ENCODE measurements around the gene LPAR2.
"Not testable (repeated sequence)": the region's sequence is repeated elsewhere in the genome, so short reads cannot be mapped to it uniquely, and the experiment has no call there.

The LPAR2 gene
- total RNA-seq: 35.3 to 53.8 (median 50.5) reads per million in 3 donors

- peaks cover 22% of the 10 kb centered on the region for H3K4me1 ChIP-seq (ENCODE audit: control insufficient read depth, insufficient read depth, low read length, poor library complexity, severe bottlenecking)
- H3K9me3 ChIP-seq (ENCODE audit: control insufficient read depth, low read length): no peaks in the 10 kb centered on the region
- peak within 1 kb of the TSS; percentile 68 for H3K4me3 ChIP-seq (ENCODE audit: insufficient read depth, low read depth, low read length, poor library complexity, severe bottlenecking)
- H3K36me3 ChIP-seq (ENCODE audit: control insufficient read depth, insufficient read depth, low read length): peaks cover 23% of the 10 kb centered on the region
- H3K27ac ChIP-seq (ENCODE audit: insufficient read depth, low read length, poor library complexity, severe bottlenecking): peak within 1 kb of the TSS; percentile 83
- H3K27me3 ChIP-seq (replicated peaks; ENCODE audit: control insufficient read depth, insufficient read depth, low read length, poor library complexity, severe bottlenecking): no peaks in the 10 kb centered on the region
- DNase-seq: peak; percentile 72 to 82 (median 77)
Measured at GRCh38 chr19:19627621-19628500, at the start of gene LPAR2. LPAR2 (minus strand) TSS chr19:19628220; CDS start chr19:19627275, 945 bp downstream.

- Histone ChIP-seq H3K36me3 (ENCODE audit: control insufficient read depth, insufficient read depth, low read length) (peaks cover 88% of the 10 kb centered on the region), H3K4me1 (ENCODE audit: control insufficient read depth, insufficient read depth, low read length, poor library complexity, severe bottlenecking) (no peaks in the 10 kb centered on the region), H3K27me3 (replicated peaks; ENCODE audit: control insufficient read depth, insufficient read depth, low read length, poor library complexity, severe bottlenecking) (no peaks in the 10 kb centered on the region), H3K9me3 (ENCODE audit: control insufficient read depth, low read length) (peaks cover 58% of the 10 kb centered on the region), H3K27ac (ENCODE audit: insufficient read depth, low read length, poor library complexity, severe bottlenecking) (no peak overlapping the region), H3K4me3 (ENCODE audit: insufficient read depth, low read depth, low read length, poor library complexity, severe bottlenecking) (no peak overlapping the region)
- DNase-seq: no peak
Measured at GRCh38 chr19:19677579-19677978, 49.6 kb upstream of the LPAR2 start.

DNA sequence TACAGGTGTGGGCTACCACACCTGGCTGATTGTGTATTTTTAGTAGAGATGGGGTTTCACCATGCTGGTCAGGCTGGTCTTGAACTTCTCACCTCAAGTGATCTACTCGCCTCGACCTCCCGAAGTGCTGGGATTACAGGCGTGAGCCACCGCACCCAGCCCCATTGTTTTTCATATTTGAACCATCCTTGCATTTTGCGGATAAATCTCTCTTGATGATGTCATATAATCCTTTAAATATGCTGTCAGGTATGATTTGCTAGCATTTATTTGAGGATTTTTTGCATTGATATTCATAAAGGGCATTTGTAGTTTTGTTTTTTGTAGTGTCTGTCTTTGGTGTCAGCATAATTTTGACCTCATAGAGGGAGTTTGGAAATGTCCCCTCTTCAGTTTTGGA, 46.3 kb upstream of the LPAR2 start:
- Histone ChIP-seq H3K27ac (ENCODE audit: insufficient read depth, low read length, poor library complexity, severe bottlenecking) (no peak overlapping the region), H3K27me3 (replicated peaks; ENCODE audit: control insufficient read depth, insufficient read depth, low read length, poor library complexity, severe bottlenecking) (no peaks in the 10 kb centered on the region), H3K36me3 (ENCODE audit: control insufficient read depth, insufficient read depth, low read length) (peaks cover 71% of the 10 kb centered on the region), H3K4me1 (ENCODE audit: control insufficient read depth, insufficient read depth, low read length, poor library complexity, severe bottlenecking) (peaks cover 11% of the 10 kb centered on the region), H3K4me3 (ENCODE audit: insufficient read depth, low read depth, low read length, poor library complexity, severe bottlenecking) (no peak overlapping the region), H3K9me3 (ENCODE audit: control insufficient read depth, low read length) (peaks cover 32% of the 10 kb centered on the region)
- DNase-seq: no peak

GRCh38 chr19:19672816-19673215, 44.8 kb upstream of the LPAR2 start:
- no peak for DNase-seq
- Histone ChIP-seq H3K27ac (ENCODE audit: insufficient read depth, low read length, poor library complexity, severe bottlenecking) (no peak overlapping the region), H3K27me3 (replicated peaks; ENCODE audit: control insufficient read depth, insufficient read depth, low read length, poor library complexity, severe bottlenecking) (no peaks in the 10 kb centered on the region), H3K4me1 (ENCODE audit: control insufficient read depth, insufficient read depth, low read length, poor library complexity, severe bottlenecking) (peaks cover 11% of the 10 kb centered on the region), H3K36me3 (ENCODE audit: control insufficient read depth, insufficient read depth, low read length) (peaks cover 56% of the 10 kb centered on the region), H3K9me3 (ENCODE audit: control insufficient read depth, low read length) (peaks cover 21% of the 10 kb centered on the region), H3K4me3 (ENCODE audit: insufficient read depth, low read depth, low read length, poor library complexity, severe bottlenecking) (no peak overlapping the region)

- DNase-seq: no peak
- Histone ChIP-seq H3K4me3 (ENCODE audit: insufficient read depth, low read depth, low read length, poor library complexity, severe bottlenecking) (peak overlapping the region; percentile 87), H3K27me3 (replicated peaks; ENCODE audit: control insufficient read depth, insufficient read depth, low read length, poor library complexity, severe bottlenecking) (no peaks in the 10 kb centered on the region), H3K4me1 (ENCODE audit: control insufficient read depth, insufficient read depth, low read length, poor library complexity, severe bottlenecking) (peaks cover 15% of the 10 kb centered on the region), H3K9me3 (ENCODE audit: control insufficient read depth, low read length) (peaks cover 7% of the 10 kb centered on the region), H3K27ac (ENCODE audit: insufficient read depth, low read length, poor library complexity, severe bottlenecking) (peak overlapping the region; percentile 96), H3K36me3 (ENCODE audit: control insufficient read depth, insufficient read depth, low read length) (peaks cover 29% of the 10 kb centered on the region)
Measured at GRCh38 chr19:19670070-19670551, 42.1 kb upstream of the LPAR2 start.

DNA sequence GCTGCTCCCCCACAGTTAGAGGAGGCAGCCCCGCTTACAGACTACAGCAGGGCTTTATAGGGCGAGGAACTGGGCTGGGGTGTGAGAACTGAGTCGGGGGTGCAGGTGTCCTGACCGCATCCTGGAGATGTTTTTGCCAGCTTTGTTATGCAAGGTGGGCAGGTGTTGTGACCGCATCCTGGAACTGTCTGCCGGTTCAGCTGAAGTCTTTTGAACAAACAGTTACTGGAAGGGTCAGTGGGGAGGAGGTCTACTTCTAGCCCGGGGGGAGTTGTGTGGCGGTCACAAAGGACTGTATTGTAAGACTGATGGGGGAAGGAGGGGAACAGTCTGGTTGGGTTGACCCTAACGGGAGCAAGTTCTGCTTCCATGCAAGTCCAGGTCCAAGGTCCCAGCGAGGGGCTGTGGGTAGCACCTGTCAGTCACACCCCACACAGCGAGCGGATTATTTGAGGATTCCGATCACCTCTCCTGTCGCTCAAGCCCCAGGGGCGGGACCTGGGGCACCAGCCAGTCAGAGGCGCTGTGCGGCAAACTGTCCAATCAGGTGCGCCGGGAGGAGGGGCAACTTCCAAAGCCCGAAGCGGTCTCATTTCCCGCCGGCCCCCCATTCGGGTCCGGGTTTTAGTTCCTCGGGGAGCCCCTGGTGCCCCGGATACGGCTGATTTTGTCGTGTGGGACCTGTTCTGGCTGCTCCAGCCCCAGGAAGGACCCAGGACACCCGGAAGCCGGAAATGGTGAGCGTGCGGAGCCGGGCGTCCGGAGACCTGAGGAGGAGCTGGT, 40.4 kb upstream of the LPAR2 start, which contains the start of gene ZNF101:
Gene ZNF101, plus strand, starts transcription at position 610 of the 783 bp plus-strand sequence. Its CDS starts 125 bp downstream, at position 735.
- no peaks in the 10 kb centered on the region for H3K9me3 ChIP-seq (ENCODE audit: control insufficient read depth, low read length)
- peaks cover 15% of the 10 kb centered on the region for H3K4me1 ChIP-seq (ENCODE audit: control insufficient read depth, insufficient read depth, low read length, poor library complexity, severe bottlenecking)
- H3K36me3 ChIP-seq (ENCODE audit: control insufficient read depth, insufficient read depth, low read length): peaks cover 14% of the 10 kb centered on the region
- peak; percentile 85 to 90 (median 90) for DNase-seq
- peak within 1 kb of the TSS; percentile 96 for H3K27ac ChIP-seq (ENCODE audit: insufficient read depth, low read length, poor library complexity, severe bottlenecking)
- peak within 1 kb of the TSS; percentile 87 for H3K4me3 ChIP-seq (ENCODE audit: insufficient read depth, low read depth, low read length, poor library complexity, severe bottlenecking)
- no peaks in the 10 kb centered on the region for H3K27me3 ChIP-seq (replicated peaks; ENCODE audit: control insufficient read depth, insufficient read depth, low read length, poor library complexity, severe bottlenecking)

DNA sequence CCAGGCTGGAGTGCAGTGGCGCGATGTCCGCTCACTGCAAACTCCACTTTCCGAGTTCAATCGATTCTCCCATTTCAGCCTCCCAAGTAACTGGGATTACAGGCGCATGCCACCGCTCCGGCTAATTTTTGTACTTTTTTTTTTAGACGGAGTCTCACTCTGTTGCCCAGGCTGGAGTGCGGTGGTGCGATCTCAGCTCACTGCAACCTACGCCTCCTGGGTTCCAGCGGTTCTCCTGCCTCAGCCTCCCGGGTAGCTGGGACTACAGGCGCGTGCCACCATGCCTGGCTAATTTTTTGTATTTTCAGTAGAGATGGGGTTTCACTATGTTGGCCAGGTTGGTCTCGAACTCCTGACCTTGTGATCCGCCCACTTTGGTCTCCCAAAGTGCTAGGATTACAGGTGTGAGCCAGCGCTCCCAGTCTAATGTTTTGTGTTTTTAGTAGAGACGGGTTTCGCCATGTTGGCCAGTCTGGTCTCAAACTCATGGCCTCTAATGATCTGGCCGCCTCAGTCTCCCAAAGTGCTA, 37.5 kb upstream of the LPAR2 start:
- H3K9me3 ChIP-seq (ENCODE audit: control insufficient read depth, low read length); H3K4me3 ChIP-seq (ENCODE audit: insufficient read depth, low read depth, low read length, poor library complexity, severe bottlenecking); H3K27me3 ChIP-seq (replicated peaks; ENCODE audit: control insufficient read depth, insufficient read depth, low read length, poor library complexity, severe bottlenecking); H3K27ac ChIP-seq (ENCODE audit: insufficient read depth, low read length, poor library complexity, severe bottlenecking); DNase-seq; H3K36me3 ChIP-seq (ENCODE audit: control insufficient read depth, insufficient read depth, low read length): not testable (repeated sequence)
- peaks cover 31% of the 10 kb centered on the region for H3K4me1 ChIP-seq (ENCODE audit: control insufficient read depth, insufficient read depth, low read length, poor library complexity, severe bottlenecking)

- Histone ChIP-seq H3K27me3 (replicated peaks; ENCODE audit: control insufficient read depth, insufficient read depth, low read length, poor library complexity, severe bottlenecking) (no peaks in the 10 kb centered on the region), H3K9me3 (ENCODE audit: control insufficient read depth, low read length) (no peaks in the 10 kb centered on the region), H3K36me3 (ENCODE audit: control insufficient read depth, insufficient read depth, low read length) (peaks cover 14% of the 10 kb centered on the region), H3K4me3 (ENCODE audit: insufficient read depth, low read depth, low read length, poor library complexity, severe bottlenecking) (peak within 1 kb of the TSS; percentile 58), H3K27ac (ENCODE audit: insufficient read depth, low read length, poor library complexity, severe bottlenecking) (peak within 1 kb of the TSS; percentile 92), H3K4me1 (ENCODE audit: control insufficient read depth, insufficient read depth, low read length, poor library complexity, severe bottlenecking) (peaks cover 23% of the 10 kb centered on the region)
- DNase-seq: peak; percentile 94 to 95 (median 94)
Measured at GRCh38 chr19:19663256-19664120, 35.5 kb upstream of the LPAR2 start, which contains the start of gene ATP13A1. ATP13A1 (minus strand) TSS chr19:19663676; CDS start chr19:19663666, 10 bp downstream.

DNA sequence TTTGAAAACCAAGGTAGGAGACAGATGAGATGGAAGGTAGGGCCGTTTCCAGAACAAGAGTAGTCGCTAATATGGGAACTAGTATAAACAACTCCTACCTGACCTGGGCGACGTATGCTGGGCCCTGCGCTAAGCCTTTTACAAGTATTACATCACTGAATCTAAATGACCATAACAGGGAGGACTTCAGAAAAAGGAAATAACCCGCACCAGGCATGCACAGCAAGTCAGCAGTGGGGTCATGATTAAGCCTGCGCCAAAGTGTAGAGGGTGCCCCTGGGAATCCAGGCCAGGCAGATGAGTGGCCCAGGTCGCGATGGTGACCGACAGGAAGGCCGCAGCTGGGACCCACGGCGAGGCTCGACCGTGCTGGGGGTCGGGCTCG, 34.8 kb upstream of the LPAR2 start:
- peak overlapping the region; percentile 58 for H3K4me3 ChIP-seq (ENCODE audit: insufficient read depth, low read depth, low read length, poor library complexity, severe bottlenecking)
- no peaks in the 10 kb centered on the region for H3K27me3 ChIP-seq (replicated peaks; ENCODE audit: control insufficient read depth, insufficient read depth, low read length, poor library complexity, severe bottlenecking)
- H3K27ac ChIP-seq (ENCODE audit: insufficient read depth, low read length, poor library complexity, severe bottlenecking): peak overlapping the region; percentile 92
- peaks cover 20% of the 10 kb centered on the region for H3K36me3 ChIP-seq (ENCODE audit: control insufficient read depth, insufficient read depth, low read length)
- H3K4me1 ChIP-seq (ENCODE audit: control insufficient read depth, insufficient read depth, low read length, poor library complexity, severe bottlenecking): peaks cover 23% of the 10 kb centered on the region
- DNase-seq: no peak
- no peaks in the 10 kb centered on the region for H3K9me3 ChIP-seq (ENCODE audit: control insufficient read depth, low read length)
